HG03469 (cell line): Measurements from ENCODE around the gene EIF4E3.

Experiments
- ATAC-seq: cut with Tn5 transposase; IDR thresholded peaks from one replicate; pipeline ENCODE4 v1.9.1; 2021; ENCODE audit warnings: mild to moderate bottlenecking, moderate library complexity, moderate number of reproducible peaks; ENCODE audit not compliant: unreplicated experiment

The EIF4E3 gene

GRCh38 chr3:71725271-71725991 is at the start of gene EIF4E3:
EIF4E3 (minus strand) TSS chr3:71725402; CDS start chr3:71725367, 35 bp downstream.
- ATAC-seq = no peak

GRCh38 chr3:71771884-71772283 is 46.7 kb upstream of the EIF4E3 start:
- ATAC-seq = no peak

- no peak for ATAC-seq
Observed at GRCh38 chr3:71771126-71771525, 45.9 kb upstream of the EIF4E3 start.

GRCh38 chr3:71763426-71763825 is 38.2 kb upstream of the EIF4E3 start:
- no peak for ATAC-seq

- no peak for ATAC-seq
Observed at GRCh38 chr3:71760140-71760539, 34.9 kb upstream of the EIF4E3 start.

GRCh38 chr3:71759401-71759800 is 34.2 kb upstream of the EIF4E3 start:
- no peak for ATAC-seq

GRCh38 chr3:71758091-71758490 is 32.9 kb upstream of the EIF4E3 start:
- ATAC-seq = no peak

GRCh38 chr3:71754610-71755253 is 29.5 kb upstream of the EIF4E3 start:
- ATAC-seq = no peak

GRCh38 chr3:71753701-71754609 is 28.8 kb upstream of the EIF4E3 start, which contains the start of gene GPR27:
GPR27 (plus strand) TSS chr3:71753855; CDS start chr3:71754050, 195 bp downstream.
- no peak for ATAC-seq

GRCh38 chr3:71752831-71753700 is 27.9 kb upstream of the EIF4E3 start:
- no peak for ATAC-seq

- no peak for ATAC-seq
Observed at GRCh38 chr3:71751602-71752001, 26.4 kb upstream of the EIF4E3 start.

- ATAC-seq = no peak
Observed at GRCh38 chr3:71744738-71745137, 19.5 kb upstream of the EIF4E3 start.

- no peak for ATAC-seq
Observed at GRCh38 chr3:71742621-71743020, 17.4 kb upstream of the EIF4E3 start.

- ATAC-seq = no peak
Observed at GRCh38 chr3:71734881-71735280, 9.7 kb upstream of the EIF4E3 start.

GRCh38 chr3:71733319-71733718 is 8.1 kb upstream of the EIF4E3 start:
- no peak for ATAC-seq

GRCh38 chr3:71732637-71733036 is 7.4 kb upstream of the EIF4E3 start:
- no peak for ATAC-seq

GRCh38 chr3:71728632-71729342 is 3.6 kb upstream of the EIF4E3 start:
- no peak for ATAC-seq

GRCh38 chr3:71726146-71726545 is 944 bp upstream of the EIF4E3 start:
- no peak for ATAC-seq

GRCh38 chr3:71724584-71725270 is 475 bp downstream of the EIF4E3 start:
- no peak for ATAC-seq
